ENCODE measurements around the gene WDR64. TPM values are rescaled to one million over a fixed set of nuclear protein-coding genes. Genes with fewer than 3 reads are reported as not detected.

The WDR64 gene
- polyA plus RNA-seq, 1 donor (not counting 4 experiments of a cell fraction or from before 2014, with no cell fraction given) = not detected

GRCh38 chr1:241787691-241788090 lies 135.6 kb downstream of the WDR64 start:
- H3K4me1 ChIP-seq (ENCODE audit: control insufficient read depth, extremely low read depth, insufficient read depth, low read length) = no peaks in the 10 kb centered on the region
- H3K9me3 ChIP-seq (ENCODE audit: control insufficient read depth, low read depth, low read length) = no peaks in the 10 kb centered on the region
- DNase-seq (ENCODE audit: low read depth, low spot score) (no peak), FAIRE-seq (no peak)
- dilution Hi-C loops (cut with MboI; ENCODE audit: extremely low pct_ligation_motif_present, low sequenced_read_pairs) = no loop called here
- H3K4me3 ChIP-seq (ENCODE audit: control insufficient read depth in 2 of 3, extremely low read depth in 1 of 3, insufficient read depth in 2 of 3, low read depth in 1 of 3, low read length in 3 of 3) = no peak overlapping the region
- no peak overlapping the region for H2AFZ ChIP-seq (ENCODE audit: control insufficient read depth, low read length)
- no peaks in the 10 kb centered on the region for H3K79me2 ChIP-seq (ENCODE audit: control insufficient read depth, insufficient read depth, low read length)
- H3K9me1 ChIP-seq (ENCODE audit: control insufficient read depth, extremely low read depth, insufficient read depth, low read length) = no peaks in the 10 kb centered on the region
- H3K36me3 ChIP-seq (ENCODE audit: control insufficient read depth in 2 of 2, extremely low read depth in 1 of 2, insufficient read depth in 2 of 2, low read length in 2 of 2) = no peaks in the 10 kb centered on the region
- TF ChIP-seq EZH2 (IDR thresholded peaks at IDR 0.05; ENCODE audit: low read length) = no peak
- TF ChIP-seq CTCF (optimal IDR thresholded peaks at IDR 0.05 in 1 of 3, IDR thresholded peaks at IDR 0.05 in 1 of 3, conservative IDR thresholded peaks at IDR 0.05 in 1 of 3; ENCODE audit: extremely low read depth in 1 of 3, insufficient read depth in 2 of 3, low read length in 3 of 3) = no peak
- no peak overlapping the region for H3K4me2 ChIP-seq (ENCODE audit: control insufficient read depth, extremely low read depth, insufficient read depth, low read depth, low read length)
- no peaks in the 10 kb centered on the region for H4K20me1 ChIP-seq (ENCODE audit: control insufficient read depth, extremely low read depth, insufficient read depth, low read length)
- H3K9ac ChIP-seq (ENCODE audit: control insufficient read depth, extremely low read depth, insufficient read depth, low read length) = no peak overlapping the region
- H3K27ac ChIP-seq (ENCODE audit: control insufficient read depth, insufficient read depth, low read length) = no peak overlapping the region
- no peaks in the 10 kb centered on the region for H3K27me3 ChIP-seq (ENCODE audit: control insufficient read depth, extremely low read depth, insufficient read depth, low read length)

GRCh38 chr1:241789061-241789460 lies 137.0 kb downstream of the WDR64 start:
- no peaks in the 10 kb centered on the region for H3K4me1 ChIP-seq (ENCODE audit: control insufficient read depth, extremely low read depth, insufficient read depth, low read length)
- no peak for TF ChIP-seq CTCF (optimal IDR thresholded peaks at IDR 0.05 in 1 of 3, IDR thresholded peaks at IDR 0.05 in 1 of 3, conservative IDR thresholded peaks at IDR 0.05 in 1 of 3; ENCODE audit: extremely low read depth in 1 of 3, insufficient read depth in 2 of 3, low read length in 3 of 3)
- TF ChIP-seq EZH2 (IDR thresholded peaks at IDR 0.05; ENCODE audit: low read length) = no peak
- no peaks in the 10 kb centered on the region for H3K9me3 ChIP-seq (ENCODE audit: control insufficient read depth, low read depth, low read length)
- no peaks in the 10 kb centered on the region for H3K79me2 ChIP-seq (ENCODE audit: control insufficient read depth, insufficient read depth, low read length)
- no peaks in the 10 kb centered on the region for H3K9me1 ChIP-seq (ENCODE audit: control insufficient read depth, extremely low read depth, insufficient read depth, low read length)
- no peak overlapping the region for H3K4me2 ChIP-seq (ENCODE audit: control insufficient read depth, extremely low read depth, insufficient read depth, low read depth, low read length)
- dilution Hi-C loops (cut with MboI; ENCODE audit: extremely low pct_ligation_motif_present, low sequenced_read_pairs) = no loop called here
- no peak overlapping the region for H3K4me3 ChIP-seq (ENCODE audit: control insufficient read depth in 2 of 3, extremely low read depth in 1 of 3, insufficient read depth in 2 of 3, low read depth in 1 of 3, low read length in 3 of 3)
- no peak for DNase-seq (ENCODE audit: low read depth, low spot score)
- no peaks in the 10 kb centered on the region for H3K27me3 ChIP-seq (ENCODE audit: control insufficient read depth, extremely low read depth, insufficient read depth, low read length)
- no peaks in the 10 kb centered on the region for H4K20me1 ChIP-seq (ENCODE audit: control insufficient read depth, extremely low read depth, insufficient read depth, low read length)
- H3K9ac ChIP-seq (ENCODE audit: control insufficient read depth, extremely low read depth, insufficient read depth, low read length) = no peak overlapping the region
- FAIRE-seq = no peak
- no peak overlapping the region for H3K27ac ChIP-seq (ENCODE audit: control insufficient read depth, insufficient read depth, low read length)
- no peaks in the 10 kb centered on the region for H3K36me3 ChIP-seq (ENCODE audit: control insufficient read depth in 2 of 2, extremely low read depth in 1 of 2, insufficient read depth in 2 of 2, low read length in 2 of 2)
- no peak overlapping the region for H2AFZ ChIP-seq (ENCODE audit: control insufficient read depth, low read length)
